ENCODE measurements around the gene CASTOR2. TPM values are rescaled to one million over a fixed set of nuclear protein-coding genes. Genes with fewer than 3 reads are reported as not detected.
"Not testable (repeated sequence)": the region's sequence is repeated elsewhere in the genome, so short reads cannot be mapped to it uniquely, and the experiment has no call there.

CASTOR2 gene
- total RNA-seq = 10 to 100 TPM in 1 of 6 experiments, 1 to 10 TPM in 5; 2.1 to 10.2 (median 2.8) TPM
- long read RNA-seq = 0 reads

DNA sequence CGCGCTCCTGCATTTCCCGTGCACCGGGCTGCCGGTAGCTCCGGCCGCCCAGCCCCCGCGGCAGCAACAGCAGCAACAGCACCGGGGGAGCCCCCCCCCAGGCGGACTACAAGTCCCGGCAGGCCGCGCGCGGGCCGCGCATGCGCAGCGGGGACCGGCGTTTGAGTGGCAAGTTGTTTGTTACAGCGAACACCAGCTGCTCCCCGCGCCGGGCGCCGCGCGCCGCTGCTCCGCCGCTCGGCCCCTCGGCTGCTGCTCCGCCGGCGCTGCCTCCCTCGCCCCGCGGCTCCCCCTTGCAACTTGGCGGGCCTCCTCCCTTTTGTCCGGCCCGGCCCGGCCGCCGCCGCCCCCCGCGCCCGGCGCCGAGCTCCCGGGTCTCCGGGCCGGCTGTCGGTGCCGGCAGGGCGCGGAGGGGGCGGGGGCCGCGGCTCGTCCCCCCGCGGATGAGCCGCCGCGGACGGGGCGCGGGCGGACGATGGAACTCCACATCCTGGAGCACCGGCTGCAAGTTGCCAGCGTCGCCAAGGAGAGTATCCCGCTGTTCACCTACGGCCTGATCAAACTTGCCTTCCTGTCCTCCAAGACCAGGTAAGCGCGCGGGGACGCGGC, at the start of gene CASTOR2:
Gene CASTOR2, plus strand, starts transcription at position 195 of the 609 bp plus-strand sequence. Its CDS starts 281 bp downstream, at position 476.
- H3K27me3 ChIP-seq; H3K9me3 ChIP-seq; H3K4me1 ChIP-seq; intact Hi-C loops (cut with DNase I); H3K36me3 ChIP-seq; H3K27ac ChIP-seq: not testable (repeated sequence)
- ATAC-seq = peak; percentile 81 to 94 (median 90)
- no CpG with 5 or more reads among the region's 84 CpGs for WGBS (ENCODE audit: insufficient coverage, low coverage, low lambda C conversion rate, missing lambda C conversion rate)
- DNase-seq = peak; percentile 71 to 76 (median 73)
- H3K4me3 ChIP-seq = peak within 1 kb of the TSS in 1 of 3 donors; percentile 35

DNA sequence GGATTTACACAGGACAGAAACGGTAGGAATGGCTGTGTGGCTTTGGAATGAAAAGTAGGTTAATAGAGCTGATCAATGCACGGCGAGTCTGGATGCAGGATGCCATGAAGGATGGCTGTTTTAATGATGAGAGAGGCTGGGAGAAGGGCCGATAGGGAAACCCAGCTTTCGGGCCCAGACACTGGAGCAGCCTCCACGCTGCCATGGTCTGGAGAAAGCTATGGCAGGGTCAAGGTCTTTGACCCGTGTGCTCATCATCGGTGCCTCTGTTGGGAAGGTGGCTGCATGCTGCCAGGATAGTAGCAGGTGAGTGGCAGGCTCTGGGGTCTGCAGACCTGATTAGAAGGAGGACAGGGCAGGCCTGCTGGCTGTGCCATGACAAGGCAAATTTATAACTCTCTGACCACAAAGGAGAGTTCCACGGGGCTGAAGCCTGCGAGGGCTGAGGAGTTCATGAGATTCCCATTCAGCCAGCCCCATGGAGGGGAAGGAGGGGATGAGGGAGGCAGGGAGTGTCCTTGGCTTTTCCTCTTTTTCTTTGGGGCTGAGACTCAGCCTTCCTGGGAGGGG, 42.1 kb upstream of the CASTOR2 start:
- H3K4me1 ChIP-seq; intact Hi-C loops (cut with DNase I); H3K9me3 ChIP-seq; H3K36me3 ChIP-seq; H3K4me3 ChIP-seq; ATAC-seq; H3K27ac ChIP-seq; H3K27me3 ChIP-seq; DNase-seq: not testable (repeated sequence)
- WGBS (ENCODE audit: insufficient coverage, low coverage, low lambda C conversion rate, missing lambda C conversion rate) = no CpG with 5 or more reads among the region's 10 CpGs

DNA sequence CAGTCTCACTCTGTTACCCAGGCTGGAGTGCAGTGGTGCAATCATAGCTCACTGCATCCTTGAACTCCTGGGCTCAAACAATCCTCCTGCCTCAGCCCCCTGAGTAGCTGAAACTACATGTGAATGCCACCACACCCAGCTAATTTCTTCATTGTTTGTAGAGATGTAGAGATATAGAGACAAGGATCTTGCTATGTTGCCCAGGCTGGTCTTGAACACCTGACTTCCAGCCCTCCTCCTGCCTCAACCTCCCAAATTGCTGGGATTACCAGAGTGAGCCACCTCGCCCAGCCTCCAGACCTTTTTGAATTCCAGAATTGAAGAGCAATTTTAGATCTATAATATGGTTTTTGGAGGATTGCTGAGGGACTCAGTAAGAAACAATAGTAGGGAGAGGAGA, 40.9 kb upstream of the CASTOR2 start:
- 78% methylated on average over 1 of the region's 1 CpG for WGBS (ENCODE audit: insufficient coverage, low coverage, low lambda C conversion rate, missing lambda C conversion rate)
- H3K9me3 ChIP-seq; H3K27me3 ChIP-seq; ATAC-seq; DNase-seq; H3K4me1 ChIP-seq; H3K36me3 ChIP-seq; H3K27ac ChIP-seq; intact Hi-C loops (cut with DNase I); H3K4me3 ChIP-seq: not testable (repeated sequence)

DNA sequence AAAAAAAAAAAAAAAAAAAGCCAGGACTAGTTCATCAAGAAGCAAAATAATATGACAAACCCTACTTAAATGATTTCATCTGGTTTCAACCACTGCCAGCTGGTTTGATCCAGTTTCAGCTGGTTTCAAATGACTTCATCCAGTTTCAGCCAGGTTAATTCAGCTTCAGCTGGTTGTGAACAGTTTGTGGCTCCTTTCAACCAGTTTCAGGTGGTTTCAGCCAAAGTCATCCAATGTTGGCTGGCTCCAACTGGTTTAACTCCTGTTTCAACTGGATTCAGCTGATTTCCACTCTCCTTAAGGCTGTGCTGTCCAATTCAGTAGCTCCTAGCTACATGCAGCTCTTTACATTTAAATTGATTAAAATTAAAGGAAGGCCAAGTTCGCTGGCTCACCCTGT, 37.5 kb upstream of the CASTOR2 start:
- H3K36me3 ChIP-seq; H3K4me1 ChIP-seq; H3K4me3 ChIP-seq; DNase-seq; ATAC-seq; H3K9me3 ChIP-seq; intact Hi-C loops (cut with DNase I); H3K27ac ChIP-seq; H3K27me3 ChIP-seq: not testable (repeated sequence)
- WGBS (ENCODE audit: insufficient coverage, low coverage, low lambda C conversion rate, missing lambda C conversion rate) = no CpG with 5 or more reads among the region's 1 CpG

DNA sequence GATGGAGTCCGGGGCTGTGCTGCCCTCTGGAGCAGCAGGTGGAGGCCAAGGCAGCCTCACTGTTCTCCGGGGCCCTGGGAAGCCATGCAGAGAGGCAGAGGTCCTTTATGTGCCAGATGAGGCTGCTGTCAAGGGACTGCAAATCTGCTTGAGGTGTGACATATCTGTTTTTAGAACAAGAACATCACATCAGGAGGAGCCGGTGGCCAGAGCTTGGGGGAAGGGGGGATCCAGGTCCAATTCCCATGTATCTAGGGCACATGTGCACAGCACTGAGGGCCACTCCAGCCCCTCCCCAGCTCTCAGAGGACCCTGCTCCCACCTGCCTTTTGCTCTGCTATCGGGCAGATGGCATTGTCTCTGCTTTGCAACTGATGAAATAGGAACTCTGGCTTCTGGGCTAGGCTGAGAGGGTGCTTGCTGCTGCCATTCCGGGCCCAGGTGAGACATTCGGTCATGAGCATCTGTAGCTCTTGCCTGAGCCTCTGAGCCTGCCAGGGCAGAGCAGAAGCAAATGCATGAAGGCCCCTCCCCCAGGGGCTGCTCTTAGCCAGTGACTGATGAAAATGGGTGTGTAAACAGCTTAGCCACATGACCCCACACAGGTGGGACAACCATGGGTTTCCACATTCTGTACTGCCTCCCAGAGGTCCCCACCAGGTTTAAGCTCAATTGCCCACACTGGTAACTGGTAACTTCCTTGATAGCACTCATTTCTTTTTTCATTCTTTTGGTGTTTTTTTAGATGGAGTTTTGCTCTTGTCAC, 32.8 kb upstream of the CASTOR2 start:
- DNase-seq; intact Hi-C loops (cut with DNase I); H3K36me3 ChIP-seq; H3K4me3 ChIP-seq; H3K9me3 ChIP-seq; H3K27me3 ChIP-seq; H3K4me1 ChIP-seq; H3K27ac ChIP-seq: not testable (repeated sequence)
- peak in 1 of 4 donors; percentile 13 for ATAC-seq
- no CpG with 5 or more reads among the region's 6 CpGs for WGBS (ENCODE audit: insufficient coverage, low coverage, low lambda C conversion rate, missing lambda C conversion rate)

DNA sequence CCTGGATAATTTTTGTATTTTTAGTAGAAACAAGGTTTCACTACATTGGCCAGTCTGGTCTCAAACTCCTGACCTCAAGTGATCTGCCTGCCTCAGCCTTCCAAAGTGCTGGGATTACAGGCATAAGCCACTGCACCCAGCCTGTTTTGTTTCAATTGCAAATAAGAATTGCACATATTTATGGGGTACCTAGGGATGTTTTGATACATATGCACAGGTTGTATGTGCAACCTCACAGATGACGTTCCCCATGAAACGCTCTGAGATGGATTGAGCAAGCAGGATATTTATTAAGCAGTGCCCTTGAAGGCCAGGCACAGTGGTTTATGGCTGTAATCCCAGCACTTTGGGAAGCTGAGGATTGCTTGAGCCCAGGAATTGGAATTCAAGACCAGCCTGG, 25.1 kb upstream of the CASTOR2 start:
- no CpG with 5 or more reads among the region's 2 CpGs for WGBS (ENCODE audit: insufficient coverage, low coverage, low lambda C conversion rate, missing lambda C conversion rate)
- H3K27me3 ChIP-seq; H3K4me1 ChIP-seq; H3K4me3 ChIP-seq; intact Hi-C loops (cut with DNase I); H3K36me3 ChIP-seq; H3K27ac ChIP-seq; DNase-seq; ATAC-seq; H3K9me3 ChIP-seq: not testable (repeated sequence)

DNA sequence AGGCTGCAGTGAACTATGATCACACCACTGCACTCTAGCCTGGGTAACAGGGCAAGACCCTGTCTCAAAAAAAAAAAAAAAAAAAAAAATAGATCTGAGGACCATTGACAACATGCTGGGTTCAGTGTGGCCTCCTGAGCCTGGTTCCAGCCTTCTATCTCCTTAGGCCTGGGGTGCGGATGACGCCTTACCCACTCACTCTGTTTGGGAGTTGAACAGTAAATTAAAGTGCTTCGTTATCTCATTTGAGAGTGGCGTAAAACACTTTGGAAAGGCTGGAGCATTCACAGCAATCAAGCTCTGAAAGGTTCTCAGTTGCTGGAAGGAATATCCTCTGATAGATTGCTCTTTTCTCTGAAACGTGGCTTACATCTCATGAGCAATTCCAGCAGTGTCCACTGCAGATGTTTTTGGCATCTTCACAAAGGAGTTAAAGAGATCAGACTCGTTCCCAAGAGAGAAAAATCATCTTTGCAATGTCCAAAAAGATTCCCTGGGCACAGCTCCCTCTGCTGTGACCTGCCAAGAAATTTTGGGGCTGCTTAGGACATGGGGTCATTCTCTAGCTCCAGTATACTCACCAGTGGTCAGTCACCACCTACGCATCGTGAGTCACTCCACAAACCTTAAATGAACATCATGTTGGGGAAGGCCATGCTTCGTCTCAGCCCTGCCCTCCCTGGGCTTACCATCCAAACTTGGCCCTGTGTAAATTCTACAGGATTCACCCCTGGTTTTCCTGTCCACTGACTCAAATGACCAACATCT, 23.0 kb upstream of the CASTOR2 start:
- H3K36me3 ChIP-seq; H3K4me1 ChIP-seq; H3K27me3 ChIP-seq; H3K27ac ChIP-seq; H3K4me3 ChIP-seq; intact Hi-C loops (cut with DNase I); DNase-seq; ATAC-seq; H3K9me3 ChIP-seq: not testable (repeated sequence)
- no CpG with 5 or more reads among the region's 9 CpGs for WGBS (ENCODE audit: insufficient coverage, low coverage, low lambda C conversion rate, missing lambda C conversion rate)

DNA sequence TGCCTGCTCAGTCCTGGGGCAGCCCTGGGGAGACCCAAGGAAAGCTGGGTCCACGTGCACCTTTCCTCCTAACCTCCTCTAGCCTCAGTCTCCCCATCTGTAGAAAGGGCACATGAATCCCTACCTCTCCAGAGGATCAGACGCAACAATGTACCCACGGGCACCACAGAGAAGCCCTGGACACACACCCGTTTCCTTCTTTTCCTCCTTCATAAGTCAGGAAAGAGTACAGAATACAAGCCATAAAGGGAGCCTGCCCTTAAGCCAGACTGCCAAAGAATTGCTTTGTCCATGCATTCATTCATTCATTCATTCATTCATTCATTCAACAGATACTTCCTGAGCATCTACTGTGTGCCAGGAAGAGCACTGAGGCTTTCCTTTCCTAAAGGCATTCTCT, 20.6 kb upstream of the CASTOR2 start:
- WGBS (ENCODE audit: insufficient coverage, low coverage, low lambda C conversion rate, missing lambda C conversion rate) = 83% methylated on average over 1 of the region's 4 CpGs
- H3K27ac ChIP-seq; H3K4me3 ChIP-seq; DNase-seq; H3K36me3 ChIP-seq; H3K9me3 ChIP-seq; H3K4me1 ChIP-seq; intact Hi-C loops (cut with DNase I); H3K27me3 ChIP-seq; ATAC-seq: not testable (repeated sequence)

DNA sequence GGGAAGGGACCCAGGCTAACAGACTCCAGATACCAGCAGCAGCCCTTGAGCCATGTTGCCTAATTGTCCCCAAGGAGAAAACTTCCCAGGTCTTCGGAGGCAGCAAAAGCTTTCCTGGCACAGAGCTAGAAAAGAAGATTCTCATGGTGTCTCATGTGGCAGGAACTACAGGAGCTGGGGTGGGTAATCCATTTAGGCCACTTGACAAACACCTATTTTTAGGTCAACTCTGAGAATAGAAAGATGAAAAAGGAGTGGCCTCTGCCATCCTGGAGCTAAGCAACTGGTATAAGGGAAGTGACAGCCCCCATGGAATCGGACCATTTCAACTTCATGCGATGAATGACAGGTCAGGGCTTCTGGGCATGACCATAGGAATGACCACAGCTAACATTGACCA, 16.8 kb upstream of the CASTOR2 start:
- intact Hi-C loops (cut with DNase I); H3K27ac ChIP-seq; H3K27me3 ChIP-seq; H3K4me3 ChIP-seq; ATAC-seq; H3K9me3 ChIP-seq; H3K4me1 ChIP-seq; DNase-seq; H3K36me3 ChIP-seq: not testable (repeated sequence)
- no CpG with 5 or more reads among the region's 3 CpGs for WGBS (ENCODE audit: insufficient coverage, low coverage, low lambda C conversion rate, missing lambda C conversion rate)

DNA sequence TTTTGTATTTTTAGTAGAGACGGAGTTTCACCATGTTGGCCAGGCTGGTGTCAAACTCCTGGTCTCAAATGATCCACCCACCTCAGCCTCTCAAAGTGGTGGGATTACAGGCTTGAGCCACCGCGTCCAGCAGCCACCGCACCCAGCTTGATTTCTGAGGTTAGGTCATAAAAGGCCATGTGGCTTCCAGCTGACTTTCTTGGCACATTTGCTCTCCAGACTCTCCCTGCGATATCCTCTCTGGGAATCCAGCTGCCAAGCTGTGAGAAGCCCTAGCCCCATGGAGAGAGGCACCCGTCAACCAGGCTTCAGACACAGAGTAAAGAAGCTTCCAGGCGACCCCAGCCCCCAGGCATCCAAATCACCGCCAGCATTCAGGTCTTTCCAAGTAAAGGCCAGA, 10.7 kb upstream of the CASTOR2 start:
- no CpG with 5 or more reads among the region's 8 CpGs for WGBS (ENCODE audit: insufficient coverage, low coverage, low lambda C conversion rate, missing lambda C conversion rate)

DNA sequence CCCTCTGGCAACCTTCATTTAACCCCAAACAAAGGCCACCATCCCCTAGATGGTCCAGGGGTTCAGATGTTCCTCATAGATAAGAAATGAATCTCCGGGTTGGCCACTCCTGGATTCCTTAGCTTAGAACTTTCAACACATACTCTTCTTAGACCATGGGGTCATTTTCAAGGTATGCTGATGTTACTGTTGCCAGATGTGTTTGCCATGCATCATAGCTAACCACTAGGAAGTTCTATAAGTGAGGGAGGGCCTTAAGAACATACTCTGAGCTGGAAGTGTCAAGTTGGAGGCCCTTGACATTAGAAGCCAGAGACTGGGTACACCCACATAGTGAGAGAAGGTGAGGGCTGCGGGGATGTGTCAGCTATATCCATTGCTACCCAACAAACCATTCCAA, 6.2 kb upstream of the CASTOR2 start:
- H3K4me3 ChIP-seq; H3K27ac ChIP-seq; H3K4me1 ChIP-seq; ATAC-seq; H3K36me3 ChIP-seq; H3K9me3 ChIP-seq; H3K27me3 ChIP-seq; intact Hi-C loops (cut with DNase I); DNase-seq: not testable (repeated sequence)
- no CpG with 5 or more reads among the region's 2 CpGs for WGBS (ENCODE audit: insufficient coverage, low coverage, low lambda C conversion rate, missing lambda C conversion rate)

More for the DNA sequence above, 10.7 kb upstream of the CASTOR2 start:
- H3K27me3 ChIP-seq; DNase-seq; H3K4me1 ChIP-seq; ATAC-seq; H3K4me3 ChIP-seq; H3K36me3 ChIP-seq; H3K27ac ChIP-seq; H3K9me3 ChIP-seq; intact Hi-C loops (cut with DNase I): not testable (repeated sequence)

All from right lobe of liver (tissue), 6 donors.